DMS114 treated with DMSO at 0.1 percent for 48 hours (cell line): ENCODE data around the gene RABAC1.
"Not testable (repeated sequence)": the region's sequence is repeated elsewhere in the genome, so short reads cannot be mapped to it uniquely, and the experiment has no call there.

ENCODE experiments used
- DNase-seq: peaks from one replicate; lab custom pipeline; 2025; ENCODE audit not compliant: unreplicated experiment; lab: John Stamatoyannopoulos, UW

The RABAC1 gene

GRCh38 chr19:41951686-41952172, 7.4 kb downstream of the RABAC1 start:
- peak; percentile 70 for DNase-seq

- no peak for DNase-seq
Measured at GRCh38 chr19:41947091-41947490, 12.0 kb downstream of the RABAC1 start.

- no peak for DNase-seq
Measured at GRCh38 chr19:41945135-41945766, 13.9 kb downstream of the RABAC1 start.

- DNase-seq, result no peak
Measured at GRCh38 chr19:41944336-41944735, 14.8 kb downstream of the RABAC1 start.

GRCh38 chr19:41941410-41942202, 17.5 kb downstream of the RABAC1 start:
- no peak for DNase-seq

- DNase-seq, result no peak
Measured at GRCh38 chr19:41940731-41941409, 18.3 kb downstream of the RABAC1 start.

- no peak for DNase-seq
Measured at GRCh38 chr19:41939861-41940730, 19.0 kb downstream of the RABAC1 start.

GRCh38 chr19:41939209-41939608, 19.9 kb downstream of the RABAC1 start:
- DNase-seq, result not testable (repeated sequence)

GRCh38 chr19:41937525-41938468, 21.3 kb downstream of the RABAC1 start:
- no peak for DNase-seq

- no peak for DNase-seq
Measured at GRCh38 chr19:41936961-41937360, 22.2 kb downstream of the RABAC1 start.

- DNase-seq, result no peak
Measured at GRCh38 chr19:41936416-41936850, 22.7 kb downstream of the RABAC1 start.

GRCh38 chr19:41935760-41936415, 23.2 kb downstream of the RABAC1 start:
- no peak for DNase-seq

GRCh38 chr19:41934849-41935374, 24.2 kb downstream of the RABAC1 start:
- peak; percentile 61 for DNase-seq

- no peak for DNase-seq
Measured at GRCh38 chr19:41933693-41934426, 25.3 kb downstream of the RABAC1 start.

GRCh38 chr19:41932720-41933332, 26.3 kb downstream of the RABAC1 start:
- no peak for DNase-seq

GRCh38 chr19:41932259-41932719, 26.8 kb downstream of the RABAC1 start:
- DNase-seq, result no peak

GRCh38 chr19:41930926-41931592, 28.1 kb downstream of the RABAC1 start:
- DNase-seq, result no peak
